ENCODE measurements around the gene WLS.

DNA sequence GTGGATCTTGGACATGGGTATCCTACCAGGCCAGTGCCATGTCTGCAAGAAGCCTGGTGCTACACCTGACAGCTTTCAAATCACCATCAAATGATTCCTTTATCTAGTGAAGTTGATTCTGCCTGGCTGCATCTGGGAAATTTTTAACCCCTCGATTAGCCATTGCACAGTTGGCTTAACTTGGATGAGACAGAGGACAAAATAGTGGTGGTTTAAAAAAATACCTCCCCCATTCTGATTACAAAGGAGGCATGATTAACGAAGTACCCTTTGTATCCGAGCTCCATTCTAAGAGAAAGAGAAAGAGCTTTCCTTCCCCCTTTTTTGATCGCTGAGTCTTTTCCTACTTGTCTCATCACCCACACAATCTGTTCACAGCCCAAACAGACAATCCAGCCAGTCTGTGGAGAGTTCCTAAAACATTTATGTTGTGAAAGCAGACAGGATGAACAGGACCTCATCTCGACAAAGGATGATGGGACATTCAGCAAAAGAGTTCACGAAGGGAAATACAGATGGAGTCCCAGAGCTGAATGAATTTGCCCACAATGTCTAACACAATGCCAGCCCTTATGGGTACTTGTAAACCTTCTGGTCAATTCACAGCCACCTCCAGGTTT is 20.5 kb downstream of the WLS start:
- TF ChIP-seq POLR2A (IDR thresholded peaks at IDR 0.05) (no peak), CTCF (IDR thresholded peaks at IDR 0.05) (no peak), EP300 (IDR thresholded peaks at IDR 0.05) (no peak)

Measured in tibial nerve (tissue), 4 donors.